SK-N-SH treated with all-trans-retinoic acid at 6 μM for 48 hours (cell line): ENCODE measurements around the gene PEX1.
"Not testable (repeated sequence)": the region's sequence is repeated elsewhere in the genome, so short reads cannot be mapped to it uniquely, and the experiment has no call there.

Source experiments
- ATAC-seq: fragments of 200-7000 bp; cut with Tn5 transposase; 3 replicates; pipeline ENCODE4 v1.9.1; 2020; ENCODE audit warnings: mild to moderate bottlenecking, moderate library complexity
- ARNTL ChIP-seq: fragments of 450-650 bp; formaldehyde crosslinking; IDR thresholded peaks from 2 replicates; pipeline ENCODE4 v1.5.0; 2020; ENCODE audit warnings: low read depth, mild to moderate bottlenecking, moderate library complexity, borderline replicate concordance
- CREB5 ChIP-seq: fragments of 250-450 bp; sonication (Bioruptor Pico); IDR thresholded peaks from 2 replicates; pipeline ENCODE4 v1.5.1; 2020; ENCODE audit warnings: low read depth, mild to moderate bottlenecking, moderate library complexity
- CSDC2 ChIP-seq: fragments of 250-450 bp; sonication (Bioruptor Pico); IDR thresholded peaks from 2 replicates; pipeline ENCODE4 v1.5.0; 2020; ENCODE audit warnings: mild to moderate bottlenecking, moderate library complexity
- ESRRG ChIP-seq: fragments of 250-450 bp; sonication (Bioruptor Pico); IDR thresholded peaks from 2 replicates; pipeline ENCODE4 v1.6.1; 2021; ENCODE audit warnings: mild to moderate bottlenecking
- GLIS3 ChIP-seq: fragments of 250-450 bp; sonication (Bioruptor Pico); IDR thresholded peaks from 2 replicates; pipeline ENCODE4 v1.5.0; 2020; ENCODE audit warnings: mild to moderate bottlenecking, moderate library complexity
- ISL1 ChIP-seq: fragments of 250-450 bp; sonication (Bioruptor Pico); IDR thresholded peaks from 2 replicates; pipeline ENCODE4 v2.1.2; 2022; ENCODE audit warnings: mild to moderate bottlenecking, moderate library complexity
- OSR1 ChIP-seq: fragments of 250-450 bp; sonication (Bioruptor Pico); IDR thresholded peaks from 2 replicates; pipeline ENCODE4 v1.8.0; 2022; ENCODE audit warnings: moderate library complexity, mild to moderate bottlenecking, inconsistent platforms
- PPARA ChIP-seq: fragments of 250-450 bp; sonication (Bioruptor Pico); IDR thresholded peaks from 2 replicates; pipeline ENCODE4 v1.5.0; 2020; ENCODE audit warnings: mild to moderate bottlenecking, borderline replicate concordance
- RARB ChIP-seq: fragments of 250-450 bp; sonication (Bioruptor Pico); IDR thresholded peaks from 2 replicates; pipeline ENCODE4 v1.8.0; 2021; ENCODE audit warnings: mild to moderate bottlenecking, moderate library complexity
- SNAI2 ChIP-seq: fragments of 250-450 bp; sonication (Bioruptor Pico); IDR thresholded peaks from 2 replicates; pipeline ENCODE4 v1.5.0; 2020; ENCODE audit warnings: mild to moderate bottlenecking, moderate library complexity
- TCF4 ChIP-seq: fragments of 250-450 bp; sonication (Bioruptor Pico); IDR thresholded peaks from 2 replicates; pipeline ENCODE4 v1.8.0; 2021; ENCODE audit warnings: mild to moderate bottlenecking, moderate library complexity, borderline replicate concordance
- TOX ChIP-seq: fragments of 250-450 bp; sonication (Bioruptor Pico); IDR thresholded peaks from 2 replicates; pipeline ENCODE4 v1.8.0; 2021; ENCODE audit warnings: mild to moderate bottlenecking, moderate library complexity, borderline replicate concordance
- ZC3H10 ChIP-seq: fragments of 250-450 bp; sonication (Bioruptor Pico); IDR thresholded peaks from 2 replicates; pipeline ENCODE4 v1.5.1; 2021; ENCODE audit warnings: mild to moderate bottlenecking, moderate library complexity
- ZFP3 ChIP-seq: fragments of 250-450 bp; sonication (Bioruptor Pico); IDR thresholded peaks from 2 replicates; pipeline ENCODE4 v1.5.0; 2020; ENCODE audit warnings: mild to moderate bottlenecking, moderate library complexity
- ZFP30 ChIP-seq: fragments of 450-650 bp; formaldehyde crosslinking; IDR thresholded peaks from 2 replicates; pipeline ENCODE4 v1.5.0; 2022; ENCODE audit warnings: mild to moderate bottlenecking, moderate library complexity
- ZNF565 ChIP-seq: fragments of 450-650 bp; formaldehyde crosslinking; conservative IDR thresholded peaks from 2 replicates; pipeline ENCODE4 v1.5.0; 2020; ENCODE audit warnings: low read depth, mild to moderate bottlenecking, moderate library complexity
- ZNF70 ChIP-seq: fragments of 450-650 bp; formaldehyde crosslinking; IDR thresholded peaks from 2 replicates; pipeline ENCODE4 v1.5.0; 2020; ENCODE audit warnings: mild to moderate bottlenecking, moderate library complexity
- ZNF8 ChIP-seq: fragments of 450-650 bp; formaldehyde crosslinking; IDR thresholded peaks from 2 replicates; pipeline ENCODE4 v1.5.0; 2020; ENCODE audit warnings: mild to moderate bottlenecking, moderate library complexity
- TF ChIP-seq, protein P1 (sequence below): fragments of 250-450 bp; sonication (Bioruptor Pico); IDR thresholded peaks from 2 replicates; pipeline ENCODE4 v1.5.0; 2020; ENCODE audit warnings: mild to moderate bottlenecking, moderate library complexity
- TF ChIP-seq, protein P2 (sequence below): fragments of 250-450 bp; sonication (Bioruptor Pico); IDR thresholded peaks from 2 replicates; pipeline ENCODE4 v1.5.1; 2021; ENCODE audit warnings: mild to moderate bottlenecking, moderate library complexity
- TF ChIP-seq, protein P3 (sequence below): fragments of 250-450 bp; sonication (Bioruptor Pico); IDR thresholded peaks from 2 replicates; pipeline ENCODE4 v1.8.0; 2020; ENCODE audit warnings: mild to moderate bottlenecking, moderate library complexity, borderline replicate concordance

PEX1 gene

DNA sequence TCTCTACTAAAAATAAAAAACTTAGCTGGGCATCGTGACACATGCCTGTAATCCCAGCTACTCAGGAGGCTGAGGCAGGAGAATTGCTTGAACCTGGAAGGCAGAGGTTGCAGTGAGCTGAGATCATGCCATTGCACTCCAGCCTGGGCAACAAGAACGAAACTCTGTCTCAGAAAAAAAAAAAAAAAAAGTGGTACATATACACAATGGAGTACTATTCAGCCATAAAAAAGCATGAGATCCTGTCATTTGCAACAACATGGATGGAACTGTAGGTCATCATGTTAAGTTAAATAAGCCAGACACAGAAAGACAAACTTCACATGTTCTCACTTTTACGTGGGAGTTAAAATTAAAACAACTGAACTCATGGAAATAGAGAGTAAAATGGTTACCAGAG lies 15.2 kb upstream of the PEX1 start:
- peak; percentile 66 for TF ChIP-seq ZNF8
- ATAC-seq, result not testable (repeated sequence)

DNA sequence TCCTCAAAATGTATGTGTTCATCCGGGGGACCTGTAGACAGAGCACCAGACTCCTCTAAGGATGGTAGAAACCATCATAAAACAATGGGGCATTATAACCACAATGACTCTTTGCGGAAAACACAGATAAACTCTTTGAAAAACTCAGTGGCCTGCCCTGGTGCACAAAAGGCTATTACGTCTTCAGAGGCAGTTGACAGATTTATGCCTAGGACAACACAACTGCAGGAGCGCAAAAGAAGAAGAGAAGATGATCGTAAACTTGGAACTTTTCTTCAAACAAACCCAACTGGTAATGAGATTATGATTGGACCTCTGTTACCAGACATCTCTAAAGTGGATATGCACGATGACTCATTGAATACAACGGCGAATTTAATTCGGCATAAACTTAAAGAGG lies 6.3 kb upstream of the PEX1 start:
- no peak for ATAC-seq
- no peak for TF ChIP-seq GLIS3
- no peak for TF ChIP-seq ISL1 (CRISPR knock-in tag)
- no peak for TF ChIP-seq ZFP30 (CRISPR knock-in tag)
- no peak for TF ChIP-seq CREB5 (CRISPR knock-in tag)
- no peak for TF ChIP-seq OSR1 (CRISPR knock-in tag)
- TF ChIP-seq CSDC2, result no peak
- no peak for TF ChIP-seq ZNF565 (CRISPR knock-in tag)
- TF ChIP-seq, protein P1, sequence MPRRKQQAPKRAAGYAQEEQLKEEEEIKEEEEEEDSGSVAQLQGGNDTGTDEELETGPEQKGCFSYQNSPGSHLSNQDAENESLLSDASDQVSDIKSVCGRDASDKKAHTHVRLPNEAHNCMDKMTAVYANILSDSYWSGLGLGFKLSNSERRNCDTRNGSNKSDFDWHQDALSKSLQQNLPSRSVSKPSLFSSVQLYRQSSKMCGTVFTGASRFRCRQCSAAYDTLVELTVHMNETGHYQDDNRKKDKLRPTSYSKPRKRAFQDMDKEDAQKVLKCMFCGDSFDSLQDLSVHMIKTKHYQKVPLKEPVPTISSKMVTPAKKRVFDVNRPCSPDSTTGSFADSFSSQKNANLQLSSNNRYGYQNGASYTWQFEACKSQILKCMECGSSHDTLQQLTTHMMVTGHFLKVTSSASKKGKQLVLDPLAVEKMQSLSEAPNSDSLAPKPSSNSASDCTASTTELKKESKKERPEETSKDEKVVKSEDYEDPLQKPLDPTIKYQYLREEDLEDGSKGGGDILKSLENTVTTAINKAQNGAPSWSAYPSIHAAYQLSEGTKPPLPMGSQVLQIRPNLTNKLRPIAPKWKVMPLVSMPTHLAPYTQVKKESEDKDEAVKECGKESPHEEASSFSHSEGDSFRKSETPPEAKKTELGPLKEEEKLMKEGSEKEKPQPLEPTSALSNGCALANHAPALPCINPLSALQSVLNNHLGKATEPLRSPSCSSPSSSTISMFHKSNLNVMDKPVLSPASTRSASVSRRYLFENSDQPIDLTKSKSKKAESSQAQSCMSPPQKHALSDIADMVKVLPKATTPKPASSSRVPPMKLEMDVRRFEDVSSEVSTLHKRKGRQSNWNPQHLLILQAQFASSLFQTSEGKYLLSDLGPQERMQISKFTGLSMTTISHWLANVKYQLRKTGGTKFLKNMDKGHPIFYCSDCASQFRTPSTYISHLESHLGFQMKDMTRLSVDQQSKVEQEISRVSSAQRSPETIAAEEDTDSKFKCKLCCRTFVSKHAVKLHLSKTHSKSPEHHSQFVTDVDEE (CRISPR knock-in tag), result no peak
- no peak for TF ChIP-seq ZNF8
- no peak for TF ChIP-seq ESRRG (CRISPR knock-in tag)
- TF ChIP-seq SNAI2 (CRISPR knock-in tag), result no peak
- TF ChIP-seq TCF4 (CRISPR knock-in tag), result no peak
- TF ChIP-seq ZNF70 (CRISPR knock-in tag), result no peak
- TF ChIP-seq RARB (CRISPR knock-in tag), result no peak
- TF ChIP-seq, protein P2, sequence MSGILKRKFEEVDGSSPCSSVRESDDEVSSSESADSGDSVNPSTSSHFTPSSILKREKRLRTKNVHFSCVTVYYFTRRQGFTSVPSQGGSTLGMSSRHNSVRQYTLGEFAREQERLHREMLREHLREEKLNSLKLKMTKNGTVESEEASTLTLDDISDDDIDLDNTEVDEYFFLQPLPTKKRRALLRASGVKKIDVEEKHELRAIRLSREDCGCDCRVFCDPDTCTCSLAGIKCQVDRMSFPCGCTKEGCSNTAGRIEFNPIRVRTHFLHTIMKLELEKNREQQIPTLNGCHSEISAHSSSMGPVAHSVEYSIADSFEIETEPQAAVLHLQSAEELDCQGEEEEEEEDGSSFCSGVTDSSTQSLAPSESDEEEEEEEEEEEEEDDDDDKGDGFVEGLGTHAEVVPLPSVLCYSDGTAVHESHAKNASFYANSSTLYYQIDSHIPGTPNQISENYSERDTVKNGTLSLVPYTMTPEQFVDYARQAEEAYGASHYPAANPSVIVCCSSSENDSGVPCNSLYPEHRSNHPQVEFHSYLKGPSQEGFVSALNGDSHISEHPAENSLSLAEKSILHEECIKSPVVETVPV (CRISPR knock-in tag), result no peak
- TF ChIP-seq ZC3H10, result no peak
- no peak for TF ChIP-seq TOX (CRISPR knock-in tag)
- TF ChIP-seq ZFP3 (CRISPR knock-in tag), result no peak

DNA sequence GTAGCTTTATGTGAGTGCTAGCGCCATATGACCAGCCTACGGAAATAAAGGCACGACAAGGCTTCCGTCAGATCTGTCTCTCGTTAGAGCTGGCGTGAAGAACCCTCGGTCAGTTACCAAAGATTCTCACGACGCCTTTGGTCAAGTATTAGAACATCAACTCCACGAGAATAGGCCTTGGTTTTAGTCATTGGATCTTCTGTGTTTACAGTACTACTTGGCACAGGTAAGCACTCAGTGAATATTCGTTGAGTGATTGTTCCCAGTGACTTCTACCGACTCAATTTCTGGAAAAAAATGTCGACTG lies 591 bp upstream of the PEX1 start:
- peak; percentile 2 for ATAC-seq
- TF ChIP-seq ARNTL (CRISPR knock-in tag) (no peak), RARB (CRISPR knock-in tag) (no peak), PPARA (CRISPR knock-in tag) (no peak), TCF4 (CRISPR knock-in tag) (no peak), ZNF8 (no peak)
- TF ChIP-seq, protein P1 (CRISPR knock-in tag), result 0 out of 2 replicates have a peak, but pooled peaks have one; percentile 51

DNA sequence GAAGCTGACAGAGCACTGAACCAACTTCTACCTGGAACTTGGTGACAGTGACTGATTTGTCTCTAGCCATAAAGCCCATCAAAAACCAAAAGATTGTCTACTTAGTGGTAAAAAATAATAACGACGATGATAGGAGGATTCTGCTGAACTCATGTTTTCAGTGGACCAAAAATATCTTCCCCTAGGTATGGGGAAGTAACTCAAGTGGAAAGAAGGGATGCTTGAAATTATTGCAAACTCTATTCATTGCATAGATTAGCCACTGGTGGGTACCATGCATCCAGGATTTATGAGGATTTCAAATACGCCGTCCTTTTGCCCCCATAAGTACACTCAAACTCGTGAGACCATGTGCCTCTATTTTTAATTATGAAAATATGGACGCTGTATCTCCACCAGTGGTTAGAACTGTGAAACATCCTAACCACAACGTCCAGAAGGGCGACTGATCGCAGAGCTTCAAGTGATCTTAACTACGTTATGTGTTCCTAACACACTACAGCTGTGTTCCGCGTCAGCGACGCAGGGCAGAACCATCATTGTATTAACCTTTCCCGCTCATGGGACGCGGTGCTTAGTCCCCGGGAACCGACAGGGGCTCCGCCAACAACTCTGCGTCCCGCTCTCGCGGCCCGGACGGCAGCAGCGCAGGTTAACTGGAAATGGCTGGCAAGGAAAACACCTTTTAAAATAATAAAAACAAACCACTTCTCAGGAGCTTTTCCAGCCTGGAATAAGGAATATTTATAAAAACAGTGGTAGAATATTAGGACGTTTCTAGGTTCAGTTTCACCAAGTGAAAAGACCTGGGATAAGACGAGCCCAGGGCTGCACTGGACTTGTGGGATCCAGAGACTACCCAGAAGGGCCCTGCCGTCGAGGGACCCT lies 776 bp downstream of the PEX1 start:
- TF ChIP-seq ZC3H10, result no peak
- TF ChIP-seq ZFP30 (CRISPR knock-in tag), result no peak
- TF ChIP-seq, protein P3, sequence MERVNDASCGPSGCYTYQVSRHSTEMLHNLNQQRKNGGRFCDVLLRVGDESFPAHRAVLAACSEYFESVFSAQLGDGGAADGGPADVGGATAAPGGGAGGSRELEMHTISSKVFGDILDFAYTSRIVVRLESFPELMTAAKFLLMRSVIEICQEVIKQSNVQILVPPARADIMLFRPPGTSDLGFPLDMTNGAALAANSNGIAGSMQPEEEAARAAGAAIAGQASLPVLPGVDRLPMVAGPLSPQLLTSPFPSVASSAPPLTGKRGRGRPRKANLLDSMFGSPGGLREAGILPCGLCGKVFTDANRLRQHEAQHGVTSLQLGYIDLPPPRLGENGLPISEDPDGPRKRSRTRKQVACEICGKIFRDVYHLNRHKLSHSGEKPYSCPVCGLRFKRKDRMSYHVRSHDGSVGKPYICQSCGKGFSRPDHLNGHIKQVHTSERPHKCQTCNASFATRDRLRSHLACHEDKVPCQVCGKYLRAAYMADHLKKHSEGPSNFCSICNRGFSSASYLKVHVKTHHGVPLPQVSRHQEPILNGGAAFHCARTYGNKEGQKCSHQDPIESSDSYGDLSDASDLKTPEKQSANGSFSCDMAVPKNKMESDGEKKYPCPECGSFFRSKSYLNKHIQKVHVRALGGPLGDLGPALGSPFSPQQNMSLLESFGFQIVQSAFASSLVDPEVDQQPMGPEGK (CRISPR knock-in tag), result no peak
- TF ChIP-seq CSDC2, result 0 out of 2 replicates have a peak, but pooled peaks have one; percentile 31
- 0 out of 2 replicates have a peak, but pooled peaks have one; percentile 11 for TF ChIP-seq TCF4 (CRISPR knock-in tag)
- ATAC-seq, result peak; percentile 72
